ENCODE results near the gene TOMM22. TPM values are rescaled to one million over a fixed set of nuclear protein-coding genes. Genes with fewer than 3 reads are reported as not detected.

Gene TOMM22
- total RNA-seq, 4 donors from 2014 or later: 33.4 to 48.4 (median 40.0) TPM

GRCh38 chr22:38707984-38708383 lies 26.2 kb downstream of the TOMM22 start:
- ATAC-seq (ENCODE audit: low FRiP score) (no peak), DNase-seq (ENCODE audit: low spot score) (no peak)
- TF ChIP-seq CTCF (IDR thresholded peaks at IDR 0.05): no peak

- DNase-seq (ENCODE audit: low spot score): no peak
- no peak for ATAC-seq (ENCODE audit: low FRiP score)
- TF ChIP-seq CTCF (IDR thresholded peaks at IDR 0.05): no peak
Observed at GRCh38 chr22:38709306-38709705, 27.5 kb downstream of the TOMM22 start.

GRCh38 chr22:38710351-38710750 lies 28.6 kb downstream of the TOMM22 start:
- no peak for DNase-seq (ENCODE audit: low spot score)
- ATAC-seq (ENCODE audit: low FRiP score): no peak
- no peak for TF ChIP-seq CTCF (IDR thresholded peaks at IDR 0.05)

GRCh38 chr22:38710866-38711265 lies 29.1 kb downstream of the TOMM22 start:
- no peak for TF ChIP-seq CTCF (IDR thresholded peaks at IDR 0.05)
- ATAC-seq (ENCODE audit: low FRiP score): no peak
- no peak for DNase-seq (ENCODE audit: low spot score)

GRCh38 chr22:38712486-38713207 lies 30.9 kb downstream of the TOMM22 start:
- ATAC-seq (ENCODE audit: low FRiP score) (no peak), DNase-seq (ENCODE audit: low spot score) (no peak)
- no peak for TF ChIP-seq CTCF (IDR thresholded peaks at IDR 0.05)

- no peak for TF ChIP-seq CTCF (IDR thresholded peaks at IDR 0.05)
- ATAC-seq (ENCODE audit: low FRiP score) (no peak), DNase-seq (ENCODE audit: low spot score) (no peak)
Observed at GRCh38 chr22:38713921-38714320, 32.2 kb downstream of the TOMM22 start.

- ATAC-seq (ENCODE audit: low FRiP score): no peak
- no peak for TF ChIP-seq CTCF (IDR thresholded peaks at IDR 0.05)
Observed at GRCh38 chr22:38715176-38715764, 33.5 kb downstream of the TOMM22 start.

More at GRCh38 chr22:38715176-38715764, 33.5 kb downstream of the TOMM22 start:
- no peak for DNase-seq (ENCODE audit: low spot score)
